Testis (tissue), 5 donors: ENCODE measurements around the gene ASCC1. TPM values are rescaled to one million over a fixed set of nuclear protein-coding genes. Genes with fewer than 3 reads are reported as not detected.

Experiments
- DNase-seq: peaks from one replicate; pipeline ENCODE4 v3.0.0-alpha.2; 2019
- H3K27ac ChIP-seq, 2 donors: fragments of 200-600 bp; sonication (generic); one replicate each; pipeline ENCODE4 v1.5.1; 2019
- H3K27me3 ChIP-seq: fragments of 200-600 bp; sonication (generic); one replicate; pipeline ENCODE4 v1.5.1; 2019
- H3K36me3 ChIP-seq: fragments of 200-600 bp; sonication (generic); one replicate; pipeline ENCODE4 v1.5.1; 2017; ENCODE audit warnings: low read depth; ENCODE audit errors: missing control alignments
- H3K4me1 ChIP-seq: fragments of 200-600 bp; sonication (generic); one replicate; pipeline ENCODE4 v1.5.1; 2019
- H3K4me3 ChIP-seq, 2 donors: fragments of 200-600 bp; sonication (generic); one replicate each; pipeline ENCODE4 v1.5.1; 2017 to 2019
- H3K9me3 ChIP-seq: fragments of 200-600 bp; sonication (generic); one replicate; pipeline ENCODE4 v1.5.1; 2017
- POLR2A ChIP-seq: fragments of 450-650 bp; IDR thresholded peaks from one replicate; pipeline ENCODE4 v1.6.1; 2017; ENCODE audit warnings: antibody characterized with exemption, mild to moderate bottlenecking, moderate library complexity
- WGBS, 2 donors: methylation state at CpG; one replicate each; pipeline ENCODE4 v1.1.5; 2018; 5-methylcytosine and 5-hydroxymethylcytosine counted together
- intact Hi-C: fragments of 100-400 bp; cut with DNase I; formaldehyde crosslinking; loops from one replicate; pipeline ENCODE4 v1.15.1; 2023; ENCODE audit warnings: low total_unique reads
- long read RNA-seq, 2 donors: transcript quantifications; one replicate each; lab custom pipeline, GENCODE V29; 2026
- polyA plus RNA-seq: library from polyadenylated mRNA; stranded (reverse); fragments of 350-450 nt; fragmentation: Illumina TruSeq; extraction: RNeasy Lipid Tissue Mini Kit (QIAGEN cat#74804); gene quantifications from one replicate; pipeline ENCODE4 v1.2.3, GENCODE V29; 2014; ENCODE audit warnings: low read depth, low replicate concordance; ENCODE audit not compliant: insufficient read depth
- total RNA-seq, 2 donors: library from RNA; depleted of rRNA; stranded (reverse); fragments of >200 nt; gene quantifications; one replicate each; pipeline ENCODE4 v1.2.3, GENCODE V29; 2016
- TF ChIP-seq, protein P1 (sequence below), 3 experiments: fragments of 450-650 bp in 2 of 3; fragments of 200-600 bp in 1 of 3; sonication (generic) in 1 of 3; IDR thresholded peaks; one replicate each; pipeline ENCODE4 v1.5.1; 2016 to 2019; ENCODE audit warnings: antibody characterized with exemption in 3 of 3, mild to moderate bottlenecking in 2 of 3, moderate library complexity in 1 of 3

The ASCC1 gene, protein sequence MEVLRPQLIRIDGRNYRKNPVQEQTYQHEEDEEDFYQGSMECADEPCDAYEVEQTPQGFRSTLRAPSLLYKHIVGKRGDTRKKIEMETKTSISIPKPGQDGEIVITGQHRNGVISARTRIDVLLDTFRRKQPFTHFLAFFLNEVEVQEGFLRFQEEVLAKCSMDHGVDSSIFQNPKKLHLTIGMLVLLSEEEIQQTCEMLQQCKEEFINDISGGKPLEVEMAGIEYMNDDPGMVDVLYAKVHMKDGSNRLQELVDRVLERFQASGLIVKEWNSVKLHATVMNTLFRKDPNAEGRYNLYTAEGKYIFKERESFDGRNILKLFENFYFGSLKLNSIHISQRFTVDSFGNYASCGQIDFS
- total RNA-seq (10 to 100 TPM; 48.8 to 58.3 TPM), polyA plus RNA-seq (47.4 TPM)
- long read RNA-seq, donor 1, transcript ASCC1-202 (10 exons, 2,002 nt), result major isoform, 12 of 435 reads
- long read RNA-seq, donor 1, partial matches to known transcripts, result 305 of 435 reads
- long read RNA-seq, donor 1, other reads (novel, unspliced or antisense), result 118 of 435 reads
- long read RNA-seq, donor 2, transcript ASCC1-202 (10 exons, 2,002 nt), result major isoform, 5 of 135 reads
- long read RNA-seq, donor 2, partial matches to known transcripts, result 71 of 135 reads
- long read RNA-seq, donor 2, other reads (novel, unspliced or antisense), result 57 of 135 reads

- Histone ChIP-seq H3K27me3 (no peaks in the 10 kb centered on the region), H3K4me3 (peak within 1 kb of the TSS; percentile 47 to 85), H3K9me3 (no peaks in the 10 kb centered on the region), H3K27ac (peak within 1 kb of the TSS; percentile 88 to 96), H3K4me1 (peaks cover 42% of the 10 kb centered on the region), H3K36me3 (no peaks in the 10 kb centered on the region)
- 0% methylated on average over 59 to 64 of the region's 64 CpGs for WGBS, 2 donors
- peak; percentile 52 for TF ChIP-seq POLR2A
- TF ChIP-seq, protein P1, sequence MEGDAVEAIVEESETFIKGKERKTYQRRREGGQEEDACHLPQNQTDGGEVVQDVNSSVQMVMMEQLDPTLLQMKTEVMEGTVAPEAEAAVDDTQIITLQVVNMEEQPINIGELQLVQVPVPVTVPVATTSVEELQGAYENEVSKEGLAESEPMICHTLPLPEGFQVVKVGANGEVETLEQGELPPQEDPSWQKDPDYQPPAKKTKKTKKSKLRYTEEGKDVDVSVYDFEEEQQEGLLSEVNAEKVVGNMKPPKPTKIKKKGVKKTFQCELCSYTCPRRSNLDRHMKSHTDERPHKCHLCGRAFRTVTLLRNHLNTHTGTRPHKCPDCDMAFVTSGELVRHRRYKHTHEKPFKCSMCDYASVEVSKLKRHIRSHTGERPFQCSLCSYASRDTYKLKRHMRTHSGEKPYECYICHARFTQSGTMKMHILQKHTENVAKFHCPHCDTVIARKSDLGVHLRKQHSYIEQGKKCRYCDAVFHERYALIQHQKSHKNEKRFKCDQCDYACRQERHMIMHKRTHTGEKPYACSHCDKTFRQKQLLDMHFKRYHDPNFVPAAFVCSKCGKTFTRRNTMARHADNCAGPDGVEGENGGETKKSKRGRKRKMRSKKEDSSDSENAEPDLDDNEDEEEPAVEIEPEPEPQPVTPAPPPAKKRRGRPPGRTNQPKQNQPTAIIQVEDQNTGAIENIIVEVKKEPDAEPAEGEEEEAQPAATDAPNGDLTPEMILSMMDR (IDR thresholded peaks at IDR 0.05), result no peak
- intact Hi-C loops, result loop anchor here (10.0 kb wide), 1 partner anchor 161 kb away; no protein-coding TSS in a partner anchor
- DNase-seq, result peak; percentile 93
These were observed at the start of gene ASCC1, which contains the start of gene ANAPC16 for GRCh38 chr10:72215611-72216549. TSS of gene ASCC1 (minus strand) at chr10:72216276. CDS start at chr10:72213298, 2,978 bp downstream. TSS of gene ANAPC16 (plus strand) at chr10:72216012. CDS start at chr10:72223915, 7,903 bp downstream.

DNA sequence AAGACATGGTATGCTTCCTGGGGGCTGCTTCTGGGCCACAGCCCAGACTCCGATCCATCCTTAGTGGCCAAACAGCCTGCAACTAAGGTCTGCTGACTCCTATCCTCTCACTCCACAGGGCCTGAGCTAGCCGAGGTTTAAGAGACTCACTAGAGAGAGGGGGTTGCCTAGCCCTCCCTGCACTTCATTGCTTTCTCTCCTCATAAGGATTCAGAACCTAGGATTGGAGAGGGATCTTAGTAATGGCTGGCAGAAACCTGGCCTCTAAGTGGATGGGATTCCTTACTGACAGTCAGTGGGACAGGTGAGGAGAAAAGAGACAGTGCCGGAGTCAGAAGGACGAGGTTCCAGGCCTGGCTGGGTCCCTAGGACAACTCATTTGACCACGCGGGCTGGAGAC, 49.4 kb upstream of the ASCC1 start:
- Histone ChIP-seq H3K4me3 (no peak overlapping the region), H3K4me1 (peaks cover 14% of the 10 kb centered on the region), H3K36me3 (no peaks in the 10 kb centered on the region), H3K9me3 (no peaks in the 10 kb centered on the region), H3K27ac (no peak overlapping the region), H3K27me3 (no peaks in the 10 kb centered on the region)
- no peak for DNase-seq
- 77 to 79% methylated on average over 6 of the region's 6 CpGs for WGBS, 2 donors
- TF ChIP-seq, protein P1 (IDR thresholded peaks at IDR 0.05), result no peak
- no peak for TF ChIP-seq POLR2A
- intact Hi-C loops, result no loop called here

GRCh38 chr10:72264536-72264935, 48.5 kb upstream of the ASCC1 start:
- no peak overlapping the region for H3K4me3 ChIP-seq
- peaks cover 24% of the 10 kb centered on the region for H3K4me1 ChIP-seq
- no peaks in the 10 kb centered on the region for H3K36me3 ChIP-seq
- WGBS, 2 donors, result 80 to 97% methylated on average over 1 of the region's 1 CpG
- TF ChIP-seq, protein P1 (IDR thresholded peaks at IDR 0.05), result no peak
- TF ChIP-seq POLR2A, result no peak
- intact Hi-C loops, result no loop called here
- H3K9me3 ChIP-seq, result no peaks in the 10 kb centered on the region
- DNase-seq, result no peak
- no peak overlapping the region for H3K27ac ChIP-seq
- no peaks in the 10 kb centered on the region for H3K27me3 ChIP-seq

DNA sequence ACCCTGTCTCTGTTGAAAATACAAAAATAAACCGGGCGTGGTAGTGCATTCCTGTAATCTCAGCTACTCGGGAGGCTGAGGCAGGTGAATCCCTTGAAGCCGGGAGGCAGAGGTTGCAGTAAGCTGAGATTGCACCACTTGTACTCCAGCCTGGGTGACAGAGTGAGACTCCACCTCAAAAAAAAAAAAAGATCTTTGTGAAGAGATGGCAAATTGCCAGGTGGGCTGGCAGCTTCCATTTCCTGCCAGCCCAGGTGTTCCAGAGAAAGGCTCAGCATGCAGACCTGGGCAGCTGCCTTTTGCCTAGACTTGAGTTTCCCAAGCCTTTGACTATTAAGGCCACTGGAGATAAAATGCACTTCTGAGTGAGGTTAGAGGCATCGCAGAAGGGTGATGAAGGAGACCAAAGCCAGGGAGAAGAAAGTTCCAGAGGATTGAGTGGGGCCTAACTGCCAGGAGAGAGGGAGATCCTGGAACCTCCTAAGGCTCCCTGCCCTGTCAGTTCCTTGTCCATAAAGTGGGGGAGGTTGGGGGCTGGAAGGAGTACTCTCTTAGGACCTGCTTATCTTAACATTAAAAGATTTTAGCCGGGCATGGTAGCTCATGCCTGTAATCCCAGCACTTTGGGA, 47.7 kb upstream of the ASCC1 start:
- H3K27ac ChIP-seq, result no peak overlapping the region
- H3K9me3 ChIP-seq, result no peaks in the 10 kb centered on the region
- 62 to 87% methylated on average over 5 to 6 of the region's 6 CpGs for WGBS, 2 donors
- DNase-seq, result no peak
- no peaks in the 10 kb centered on the region for H3K36me3 ChIP-seq
- no peak for TF ChIP-seq POLR2A
- TF ChIP-seq, protein P1 (IDR thresholded peaks at IDR 0.05), result no peak
- no peak overlapping the region for H3K4me3 ChIP-seq
- no peaks in the 10 kb centered on the region for H3K27me3 ChIP-seq
- H3K4me1 ChIP-seq, result peaks cover 30% of the 10 kb centered on the region
- intact Hi-C loops, result no loop called here
